Upper lobe of right lung (tissue), 1 donor: Measurements from ENCODE around the gene TRAF3. TPM values are rescaled to one million over a fixed set of nuclear protein-coding genes. Genes with fewer than 3 reads are reported as not detected.
A peak's percentile ranks its signal among the peaks of the same experiment; 100 is the strongest.

ENCODE experiments used
- ATAC-seq: fragments of 200-7000 bp; cut with Tn5 transposase; one replicate; pipeline ENCODE4 v1.9.1; 2020; ENCODE audit warnings: mild to moderate bottlenecking, moderate library complexity
- DNase-seq: peaks from one replicate; pipeline ENCODE4 v3.0.0-alpha.2; 2020
- H3K27ac ChIP-seq: fragments of 200-600 bp; one replicate; pipeline ENCODE4 v1.8.0; 2022
- H3K27me3 ChIP-seq: fragments of 200-600 bp; one replicate; pipeline ENCODE4 v1.8.0; 2022; ENCODE audit warnings: mild to moderate bottlenecking
- H3K36me3 ChIP-seq: fragments of 200-600 bp; one replicate; pipeline ENCODE4 v1.8.0; 2022
- H3K4me1 ChIP-seq: fragments of 200-600 bp; one replicate; pipeline ENCODE4 v1.8.0; 2022
- H3K4me3 ChIP-seq: fragments of 200-600 bp; one replicate; pipeline ENCODE4 v1.8.0; 2022; ENCODE audit warnings: mild to moderate bottlenecking
- H3K9me3 ChIP-seq: fragments of 200-600 bp; one replicate; pipeline ENCODE4 v1.8.0; 2022
- CTCF ChIP-seq: fragments of 200-600 bp; IDR thresholded peaks from one replicate; pipeline ENCODE4 v1.8.0; 2022; ENCODE audit warnings: antibody characterized with exemption
- intact Hi-C: fragments of 100-400 bp; cut with DNase I; formaldehyde crosslinking; loops from one replicate; pipeline ENCODE4 v1.11.0; 2022
- total RNA-seq: library from RNA; stranded (reverse); fragmentation: NEBNext Ultra II Directional; extraction: Animal tissue kit (Norgen Biotek cat#: 25700); gene quantifications from one replicate; pipeline ENCODE4 v1.2.1, GENCODE V29; 2021
- donor health status: DM: no; HTN: yes; CAD: no; lungs with severe emphysema.

The TRAF3 gene
- total RNA-seq, 1 donor from 2014 or later: 22.3 TPM

- Histone ChIP-seq H3K9me3 (no peaks in the 10 kb centered on the region), H3K4me1 (peaks cover 15% of the 10 kb centered on the region), H3K27ac (no peak overlapping the region), H3K4me3 (peak overlapping the region; percentile 52), H3K27me3 (peaks cover 26% of the 10 kb centered on the region), H3K36me3 (peaks cover 17% of the 10 kb centered on the region)
- TF ChIP-seq CTCF: no peak
- peak; percentile 0 for ATAC-seq
- DNase-seq: no peak
- intact Hi-C loops: no loop called here
Measured at GRCh38 chr14:102929241-102930137, 152.2 kb downstream of the TRAF3 start.

GRCh38 chr14:102930138-102930752, 153.0 kb downstream of the TRAF3 start:
- Histone ChIP-seq H3K36me3 (peaks cover 17% of the 10 kb centered on the region), H3K27me3 (peaks cover 21% of the 10 kb centered on the region), H3K4me1 (peaks cover 15% of the 10 kb centered on the region), H3K27ac (no peak overlapping the region), H3K9me3 (no peaks in the 10 kb centered on the region), H3K4me3 (peak overlapping the region; percentile 52)
- no peak for TF ChIP-seq CTCF
- intact Hi-C loops: no loop called here
- ATAC-seq: no peak
- no peak for DNase-seq

- ATAC-seq: no peak
- TF ChIP-seq CTCF: no peak
- no peak for DNase-seq
- Histone ChIP-seq H3K4me3 (no peak overlapping the region), H3K9me3 (no peaks in the 10 kb centered on the region), H3K36me3 (peaks cover 17% of the 10 kb centered on the region), H3K27me3 (peaks cover 15% of the 10 kb centered on the region), H3K27ac (no peak overlapping the region), H3K4me1 (peaks cover 15% of the 10 kb centered on the region)
- intact Hi-C loops: no loop called here
Measured at GRCh38 chr14:102930753-102931579, 153.7 kb downstream of the TRAF3 start.

- no peak for DNase-seq
- Histone ChIP-seq H3K36me3 (peaks cover 17% of the 10 kb centered on the region), H3K27me3 (peaks cover 15% of the 10 kb centered on the region), H3K27ac (no peak overlapping the region), H3K9me3 (no peaks in the 10 kb centered on the region), H3K4me3 (no peak overlapping the region), H3K4me1 (peaks cover 15% of the 10 kb centered on the region)
- no peak for ATAC-seq
- TF ChIP-seq CTCF: no peak
- intact Hi-C loops: no loop called here
Measured at GRCh38 chr14:102931580-102932285, 154.5 kb downstream of the TRAF3 start.
